DND-41 (cell line): ENCODE data around the gene PID1.

Source experiments
- ATAC-seq: fragments of 200-7000 bp; cut with Tn5 transposase; 3 replicates; pipeline ENCODE4 v1.9.1; 2021; ENCODE audit warnings: low read depth; ENCODE audit not compliant: insufficient read depth
- DNase-seq: peaks from one replicate; pipeline ENCODE4 v3.0.0-alpha.2; 2020
- H2AFZ ChIP-seq: 2 replicates; pipeline ENCODE4 v1.6.0; 2012; ENCODE audit warnings: low read depth, low read length
- H3K27ac ChIP-seq: 2 replicates; pipeline ENCODE4 v1.5.1; 2012; ENCODE audit warnings: low read length, inconsistent platforms
- H3K27me3 ChIP-seq: fragments of 200-600 bp; sonication (generic); 2 replicates; pipeline ENCODE4 v1.6.0; 2012; ENCODE audit warnings: low read length, mild to moderate bottlenecking, inconsistent platforms; ENCODE audit not compliant: insufficient read depth, poor library complexity
- H3K36me3 ChIP-seq: 2 replicates; pipeline ENCODE4 v1.5.1; 2012; ENCODE audit warnings: low read length, inconsistent platforms; ENCODE audit not compliant: insufficient read depth
- H3K4me1 ChIP-seq: 2 replicates; pipeline ENCODE4 v1.5.1; 2012; ENCODE audit warnings: mild to moderate bottlenecking, low read length; ENCODE audit not compliant: insufficient read depth
- H3K4me2 ChIP-seq: 2 replicates; pipeline ENCODE4 v1.6.0; 2012; ENCODE audit warnings: mild to moderate bottlenecking, moderate library complexity, low read length, inconsistent platforms; ENCODE audit not compliant: insufficient read depth
- H3K4me3 ChIP-seq, 2 experiments: fragments of 200-600 bp in 1 of 2; shearing (Covaris generic) in 1 of 2; 2 replicates each; pipeline ENCODE4 v1.5.1; 2012 to 2016; ENCODE audit warnings: inconsistent platforms in 2 of 2, low read length in 2 of 2, mild to moderate bottlenecking in 2 of 2, low read depth in 1 of 2, moderate library complexity in 1 of 2
- H3K79me2 ChIP-seq: 2 replicates; pipeline ENCODE4 v1.6.0; 2012; ENCODE audit warnings: low read length, inconsistent platforms; ENCODE audit not compliant: insufficient read depth
- H3K9ac ChIP-seq: 2 replicates; pipeline ENCODE4 v1.6.0; 2012; ENCODE audit warnings: low read depth, mild to moderate bottlenecking, inconsistent platforms, low read length, moderate library complexity
- H3K9me3 ChIP-seq: 2 replicates; pipeline ENCODE4 v1.5.1; 2012; ENCODE audit warnings: low read length, moderate library complexity, mild to moderate bottlenecking, inconsistent platforms; ENCODE audit not compliant: insufficient read depth, severe bottlenecking
- H4K20me1 ChIP-seq: 2 replicates; pipeline ENCODE4 v1.6.0; 2012; ENCODE audit warnings: low read length; ENCODE audit not compliant: insufficient read depth
- EZH2 ChIP-seq: IDR thresholded peaks from 3 replicates; pipeline ENCODE4 v1.6.1; 2012; ENCODE audit warnings: borderline replicate concordance, low read depth, mild to moderate bottlenecking, moderate library complexity, low read length, inconsistent platforms; ENCODE audit not compliant: severe bottlenecking
- TF ChIP-seq, protein P1 (sequence below): IDR thresholded peaks from 2 replicates; pipeline ENCODE4 v1.5.1; 2012; ENCODE audit warnings: borderline replicate concordance, low read length, moderate library complexity, mild to moderate bottlenecking; ENCODE audit not compliant: poor library complexity, severe bottlenecking; ENCODE audit errors: extremely low read depth

The PID1 gene, protein sequence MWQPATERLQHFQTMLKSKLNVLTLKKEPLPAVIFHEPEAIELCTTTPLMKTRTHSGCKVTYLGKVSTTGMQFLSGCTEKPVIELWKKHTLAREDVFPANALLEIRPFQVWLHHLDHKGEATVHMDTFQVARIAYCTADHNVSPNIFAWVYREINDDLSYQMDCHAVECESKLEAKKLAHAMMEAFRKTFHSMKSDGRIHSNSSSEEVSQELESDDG

GRCh38 chr2:229270551-229271410, at the start of gene PID1:
TSS of gene PID1 (minus strand) at chr2:229271287. CDS start at chr2:229271043, 244 bp downstream.
- no peaks in the 10 kb centered on the region for H4K20me1 ChIP-seq
- no peaks in the 10 kb centered on the region for H3K9me3 ChIP-seq
- H3K4me3 ChIP-seq = no peak within 1 kb of the TSS
- no peak within 1 kb of the TSS for H3K27ac ChIP-seq
- H3K27me3 ChIP-seq = no peaks in the 10 kb centered on the region
- no peak for TF ChIP-seq EZH2
- TF ChIP-seq, protein P1, sequence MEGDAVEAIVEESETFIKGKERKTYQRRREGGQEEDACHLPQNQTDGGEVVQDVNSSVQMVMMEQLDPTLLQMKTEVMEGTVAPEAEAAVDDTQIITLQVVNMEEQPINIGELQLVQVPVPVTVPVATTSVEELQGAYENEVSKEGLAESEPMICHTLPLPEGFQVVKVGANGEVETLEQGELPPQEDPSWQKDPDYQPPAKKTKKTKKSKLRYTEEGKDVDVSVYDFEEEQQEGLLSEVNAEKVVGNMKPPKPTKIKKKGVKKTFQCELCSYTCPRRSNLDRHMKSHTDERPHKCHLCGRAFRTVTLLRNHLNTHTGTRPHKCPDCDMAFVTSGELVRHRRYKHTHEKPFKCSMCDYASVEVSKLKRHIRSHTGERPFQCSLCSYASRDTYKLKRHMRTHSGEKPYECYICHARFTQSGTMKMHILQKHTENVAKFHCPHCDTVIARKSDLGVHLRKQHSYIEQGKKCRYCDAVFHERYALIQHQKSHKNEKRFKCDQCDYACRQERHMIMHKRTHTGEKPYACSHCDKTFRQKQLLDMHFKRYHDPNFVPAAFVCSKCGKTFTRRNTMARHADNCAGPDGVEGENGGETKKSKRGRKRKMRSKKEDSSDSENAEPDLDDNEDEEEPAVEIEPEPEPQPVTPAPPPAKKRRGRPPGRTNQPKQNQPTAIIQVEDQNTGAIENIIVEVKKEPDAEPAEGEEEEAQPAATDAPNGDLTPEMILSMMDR = no peak
- ATAC-seq (no peak), DNase-seq (no peak)
- H3K36me3 ChIP-seq = no peaks in the 10 kb centered on the region
- no peaks in the 10 kb centered on the region for H3K4me1 ChIP-seq
- no peaks in the 10 kb centered on the region for H3K79me2 ChIP-seq
- H3K4me2 ChIP-seq = no peak within 1 kb of the TSS
- no peak within 1 kb of the TSS for H2AFZ ChIP-seq
- H3K9ac ChIP-seq = no peak within 1 kb of the TSS

GRCh38 chr2:229319558-229319957, 48.5 kb upstream of the PID1 start:
- H3K27ac ChIP-seq = no peak overlapping the region
- no peak overlapping the region for H2AFZ ChIP-seq
- no peak for DNase-seq
- H3K79me2 ChIP-seq = no peaks in the 10 kb centered on the region
- no peaks in the 10 kb centered on the region for H3K27me3 ChIP-seq
- H3K9me3 ChIP-seq = no peaks in the 10 kb centered on the region
- no peaks in the 10 kb centered on the region for H3K36me3 ChIP-seq
- H3K4me2 ChIP-seq = no peak overlapping the region
- no peaks in the 10 kb centered on the region for H4K20me1 ChIP-seq
- H3K4me1 ChIP-seq = no peaks in the 10 kb centered on the region
- no peak overlapping the region for H3K4me3 ChIP-seq
- no peak overlapping the region for H3K9ac ChIP-seq
- TF ChIP-seq EZH2 = no peak
- TF ChIP-seq, protein P1 = no peak
- ATAC-seq = no peak

- no peak for DNase-seq
- no peak overlapping the region for H3K4me3 ChIP-seq
- no peaks in the 10 kb centered on the region for H3K27me3 ChIP-seq
- H4K20me1 ChIP-seq = no peaks in the 10 kb centered on the region
- no peak overlapping the region for H3K27ac ChIP-seq
- H3K79me2 ChIP-seq = no peaks in the 10 kb centered on the region
- H3K4me1 ChIP-seq = no peaks in the 10 kb centered on the region
- H3K36me3 ChIP-seq = no peaks in the 10 kb centered on the region
- no peaks in the 10 kb centered on the region for H3K9me3 ChIP-seq
- H3K9ac ChIP-seq = no peak overlapping the region
- TF ChIP-seq, protein P1 = no peak
- no peak for TF ChIP-seq EZH2
- no peak overlapping the region for H3K4me2 ChIP-seq
- no peak for ATAC-seq
- no peak overlapping the region for H2AFZ ChIP-seq
Measured at GRCh38 chr2:229314117-229314516, 43.0 kb upstream of the PID1 start.
